Lung (tissue), 12 donors: ENCODE data around the gene SPSB4. TPM values are rescaled to one million over a fixed set of nuclear protein-coding genes. Genes with fewer than 3 reads are reported as not detected.

Source experiments
- ATAC-seq: fragments of 200-7000 bp; cut with Tn5 transposase; one replicate; pipeline ENCODE4 v1.9.1; 2020; ENCODE audit warnings: moderate number of reproducible peaks; ENCODE audit not compliant: insufficient read depth, low FRiP score
- DNase-seq, 3 donors: peaks; one replicate each; pipeline ENCODE4 v3.0.0-alpha.2; 2013 to 2017
- H3K27ac ChIP-seq, 2 donors: one replicate each; pipeline ENCODE4 v1.5.1; 2013; ENCODE audit warnings: mild to moderate bottlenecking in 2 of 2, moderate library complexity in 2 of 2, control low read depth in 1 of 2, inconsistent platforms in 1 of 2, low read depth in 1 of 2, low read length in 1 of 2
- H3K27me3 ChIP-seq, 3 donors: one replicate each; pipeline ENCODE4 v1.5.1; 2013; ENCODE audit warnings: low read length in 2 of 3; ENCODE audit not compliant: control insufficient read depth in 3 of 3, insufficient read depth in 3 of 3
- H3K36me3 ChIP-seq, 4 donors: one replicate each; pipeline ENCODE4 v1.5.1; 2013; ENCODE audit warnings: low read length in 4 of 4, mild to moderate bottlenecking in 1 of 4, moderate library complexity in 1 of 4; ENCODE audit not compliant: control insufficient read depth in 4 of 4, insufficient read depth in 4 of 4
- H3K4me1 ChIP-seq, 5 donors: one replicate each; pipeline ENCODE4 v1.5.1; 2013; ENCODE audit warnings: low read length in 5 of 5, mild to moderate bottlenecking in 2 of 5, moderate library complexity in 1 of 5; ENCODE audit not compliant: control insufficient read depth in 5 of 5, insufficient read depth in 5 of 5
- H3K4me3 ChIP-seq: one replicate; pipeline ENCODE4 v1.5.1; 2013; ENCODE audit warnings: mild to moderate bottlenecking, control low read depth, moderate library complexity
- H3K9ac ChIP-seq, 2 donors: one replicate each; pipeline ENCODE4 v1.5.1; 2013; ENCODE audit warnings: low read length in 2 of 2, control low read depth in 1 of 2; ENCODE audit not compliant: insufficient read depth in 1 of 2
- H3K9me3 ChIP-seq, 4 donors: one replicate each; pipeline ENCODE4 v1.5.1; 2013; ENCODE audit warnings: low read length in 3 of 4, mild to moderate bottlenecking in 1 of 4, moderate library complexity in 1 of 4; ENCODE audit not compliant: control insufficient read depth in 4 of 4, insufficient read depth in 3 of 4
- WGBS, 2 donors: extraction: QIAGEN DNeasy Blood & Tissue Kit; methylation state at CpG; one replicate each; pipeline ENCODE4 v1.1.7; 2013; 5-methylcytosine and 5-hydroxymethylcytosine counted together
- polyA plus RNA-seq, 2 donors: library from polyadenylated mRNA; stranded (reverse); fragments of 200-250 nt; gene quantifications; one replicate each; pipeline ENCODE4 v1.2.1, GENCODE V29; 2013
- total RNA-seq, 2 donors: library from RNA; depleted of rRNA in 1 of 2; stranded (reverse); fragments of >200 nt in 1 of 2; gene quantifications; one replicate each; pipeline ENCODE4 v1.2.1, GENCODE V29; 2014 to 2021
- TF ChIP-seq, protein P1 (sequence below): IDR thresholded peaks from 2 replicates; pipeline ENCODE4 v1.5.1; 2012; ENCODE audit warnings: mild to moderate bottlenecking; ENCODE audit errors: control extremely low read depth, extremely low read depth
- donor health status: control.
- donor health status: control.
- donor health status: Bipolar disorder and iron deficiency.
- donor health status: healthy.
- donor health status: DM: yes; HTN: yes; CAD: no.

SPSB4 gene
- total and polyA plus RNA-seq, 4 donors: 0.25 to 4.4 (median 1.5) TPM

GRCh38 chr3:141078200-141078599 lies 27.1 kb downstream of the SPSB4 start:
- 71 to 78% methylated on average over 3 of the region's 3 CpGs for WGBS, 2 donors
- no peaks in the 10 kb centered on the region for H3K9me3 ChIP-seq
- H3K36me3 ChIP-seq: peaks cover 0 to 4% (median 0%) of the 10 kb centered on the region in 4 donors
- ATAC-seq (peak; percentile 24), DNase-seq (no peak)
- H3K9ac ChIP-seq: no peak overlapping the region
- TF ChIP-seq, protein P1, sequence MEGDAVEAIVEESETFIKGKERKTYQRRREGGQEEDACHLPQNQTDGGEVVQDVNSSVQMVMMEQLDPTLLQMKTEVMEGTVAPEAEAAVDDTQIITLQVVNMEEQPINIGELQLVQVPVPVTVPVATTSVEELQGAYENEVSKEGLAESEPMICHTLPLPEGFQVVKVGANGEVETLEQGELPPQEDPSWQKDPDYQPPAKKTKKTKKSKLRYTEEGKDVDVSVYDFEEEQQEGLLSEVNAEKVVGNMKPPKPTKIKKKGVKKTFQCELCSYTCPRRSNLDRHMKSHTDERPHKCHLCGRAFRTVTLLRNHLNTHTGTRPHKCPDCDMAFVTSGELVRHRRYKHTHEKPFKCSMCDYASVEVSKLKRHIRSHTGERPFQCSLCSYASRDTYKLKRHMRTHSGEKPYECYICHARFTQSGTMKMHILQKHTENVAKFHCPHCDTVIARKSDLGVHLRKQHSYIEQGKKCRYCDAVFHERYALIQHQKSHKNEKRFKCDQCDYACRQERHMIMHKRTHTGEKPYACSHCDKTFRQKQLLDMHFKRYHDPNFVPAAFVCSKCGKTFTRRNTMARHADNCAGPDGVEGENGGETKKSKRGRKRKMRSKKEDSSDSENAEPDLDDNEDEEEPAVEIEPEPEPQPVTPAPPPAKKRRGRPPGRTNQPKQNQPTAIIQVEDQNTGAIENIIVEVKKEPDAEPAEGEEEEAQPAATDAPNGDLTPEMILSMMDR: no peak
- peak overlapping the region in 1 of 2 donors; percentile 4 for H3K27ac ChIP-seq
- peaks cover 7 to 34% (median 15%) of the 10 kb centered on the region in 5 donors for H3K4me1 ChIP-seq
- H3K4me3 ChIP-seq: no peak overlapping the region
- no peaks in the 10 kb centered on the region for H3K27me3 ChIP-seq

DNA sequence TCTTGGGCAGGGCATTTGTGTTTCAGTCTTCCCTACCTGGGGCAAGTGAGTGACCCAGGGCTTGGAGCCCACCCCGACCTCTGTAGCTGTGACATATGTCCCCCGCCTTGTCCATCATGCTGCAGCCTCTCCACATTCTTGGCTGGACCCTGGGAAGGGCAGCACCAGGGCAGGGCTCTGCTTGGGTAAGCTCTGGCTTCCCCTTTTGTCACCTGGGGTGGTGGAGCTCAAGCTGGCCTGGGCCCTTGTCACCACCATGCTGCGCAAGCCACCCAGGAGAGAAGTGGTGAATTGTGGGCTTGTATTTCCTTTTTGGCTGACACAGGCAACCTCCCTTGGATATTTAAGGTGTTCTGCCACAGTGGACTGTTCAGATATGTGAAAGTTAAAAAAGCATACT lies 29.3 kb downstream of the SPSB4 start:
- peaks cover 0 to 2% (median 0%) of the 10 kb centered on the region in 4 donors for H3K9me3 ChIP-seq
- ATAC-seq (no peak), DNase-seq (no peak)
- TF ChIP-seq, protein P1: no peak
- H3K27me3 ChIP-seq: no peaks in the 10 kb centered on the region
- no peak overlapping the region for H3K4me3 ChIP-seq
- peaks cover 7 to 47% (median 23%) of the 10 kb centered on the region in 5 donors for H3K4me1 ChIP-seq
- H3K36me3 ChIP-seq: peaks cover 0 to 4% (median 0%) of the 10 kb centered on the region in 4 donors
- H3K9ac ChIP-seq: no peak overlapping the region
- 60 to 84% methylated on average over 3 of the region's 3 CpGs for WGBS, 2 donors
- H3K27ac ChIP-seq: no peak overlapping the region

DNA sequence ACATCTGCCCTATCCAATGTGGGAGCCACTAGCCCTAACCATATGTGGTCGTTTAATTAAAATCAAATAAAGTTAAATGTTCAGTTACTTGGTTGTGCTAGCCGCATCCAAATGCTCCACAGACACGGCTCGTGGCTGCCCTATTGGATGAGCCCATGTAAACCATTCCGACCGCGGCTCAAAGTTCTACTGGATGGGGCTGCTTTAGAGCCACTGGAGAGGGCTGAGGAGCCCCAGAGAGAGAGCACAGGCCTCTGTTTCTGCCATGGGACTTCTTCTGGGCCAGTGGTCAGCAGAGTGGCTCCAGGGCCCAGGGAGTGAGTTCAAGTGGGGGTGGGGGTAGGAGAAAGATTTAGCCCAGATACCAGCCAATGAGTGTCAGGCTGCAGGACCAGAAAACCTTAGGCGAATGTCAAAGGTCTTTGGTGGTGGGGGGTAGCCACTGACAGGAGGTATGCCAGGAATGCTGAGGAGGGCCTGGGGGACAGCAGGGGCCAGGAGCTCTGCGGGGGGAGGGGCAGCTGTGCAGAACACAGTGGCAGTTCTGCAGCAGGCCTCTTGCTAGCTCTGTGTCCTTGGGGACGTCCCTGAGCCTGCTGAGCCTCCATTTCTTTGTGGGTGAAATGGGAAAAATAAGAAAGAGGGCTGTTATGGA lies 30.1 kb downstream of the SPSB4 start:
- TF ChIP-seq, protein P1: no peak
- Histone ChIP-seq H3K9ac (no peak overlapping the region), H3K27me3 (no peaks in the 10 kb centered on the region), H3K4me3 (no peak overlapping the region), H3K36me3 (peaks cover 0 to 4% (median 0%) of the 10 kb centered on the region in 4 donors), H3K9me3 (peaks cover 0 to 2% (median 0%) of the 10 kb centered on the region in 4 donors), H3K27ac (no peak overlapping the region), H3K4me1 (peaks cover 4 to 43% (median 21%) of the 10 kb centered on the region in 5 donors)
- no peak for ATAC-seq
- WGBS, 2 donors: 86 to 92% methylated on average over 10 of the region's 10 CpGs
- no peak for DNase-seq
